K562 (cell line): ENCODE results near the gene RHOF. TPM values are rescaled to one million over a fixed set of nuclear protein-coding genes. Genes with fewer than 3 reads are reported as not detected.

Source experiments
- CC2D1A ChIP-seq: fragments of 450-650 bp; IDR thresholded peaks from 2 replicates; pipeline ENCODE4 v1.6.1; 2017; ENCODE audit warnings: mild to moderate bottlenecking
- HDGF ChIP-seq: fragments of 450-650 bp; IDR thresholded peaks from 2 replicates; pipeline ENCODE4 v1.6.1; 2016
- HSF4 ChIP-seq: fragments of 250-450 bp; sonication (Bioruptor Pico); IDR thresholded peaks from 2 replicates; pipeline ENCODE4 v2.1.2; 2022; ENCODE audit warnings: mild to moderate bottlenecking, moderate library complexity, borderline replicate concordance
- NEUROD1 ChIP-seq: fragments of 150-350 bp; IDR thresholded peaks from 2 replicates; pipeline ENCODE4 v1.6.1; 2014; ENCODE audit warnings: borderline replicate concordance, low read length, low read depth; ENCODE audit not compliant: partially characterized antibody
- NFATC3 ChIP-seq: fragments of 450-650 bp; IDR thresholded peaks from 2 replicates; pipeline ENCODE4 v1.6.1; 2017; ENCODE audit warnings: mild to moderate bottlenecking
- POLR2AphosphoS2 ChIP-seq: IDR thresholded peaks from 2 replicates; pipeline ENCODE4 v1.6.1; 2012; ENCODE audit warnings: low read length, improper control_type of control experiment
- SRF ChIP-seq, 2 experiments: fragments of 250-450, 450-650 bp in 1 of 2; sonication (Bioruptor Pico) in 1 of 2; sonication (generic) in 1 of 2; formaldehyde crosslinking; IDR thresholded peaks; 2 replicates each; pipeline versions ENCODE4 v1.5.0 to v1.5.1; 2020 to 2022; ENCODE audit warnings: mild to moderate bottlenecking in 1 of 2, missing genetic modification reagents in 1 of 2
- TBL1XR1 ChIP-seq, 2 experiments: IDR thresholded peaks; 2 replicates each; pipeline ENCODE4 v1.6.1; 2012; ENCODE audit warnings: improper control_type of control experiment in 2 of 2, low read length in 2 of 2, mild to moderate bottlenecking in 1 of 2
- THRA ChIP-seq: fragments of 450-650 bp; IDR thresholded peaks from 2 replicates; pipeline ENCODE4 v1.6.1; 2017; ENCODE audit warnings: mild to moderate bottlenecking, moderate library complexity
- ZNF444 ChIP-seq: fragments of 250-450 bp; sonication (Bioruptor Pico); IDR thresholded peaks from 2 replicates; pipeline ENCODE4 v1.4.0; 2020; ENCODE audit warnings: mild to moderate bottlenecking, moderate library complexity
- polyA plus RNA-seq, 8 experiments: library from polyadenylated mRNA; depleted of rRNA in 4 of 8; stranded (reverse) in 5 of 8; unstranded in 3 of 8; fragments of >200 nt; fragmentation: Nextera tagmentation in 2 of 8; fragmentation: Illumina TruSeq in 1 of 8; extraction: Ambion mirVana in 2 of 8; extraction: Trizol in 1 of 8; gene quantifications; 2 replicates each; pipeline versions ENCODE4 v1.2.1 to v1.2.3, GENCODE V29; 2011 to 2014; ENCODE audit warnings: inconsistent platforms in 1 of 8, missing spikeins in 1 of 8
- total RNA-seq, 7 experiments: library from RNA; depleted of rRNA in 6 of 7; stranded (reverse); fragments of >200 nt in 6 of 7; fragmentation: Illumina TruSeq in 2 of 7; extraction: Trizol in 2 of 7; gene quantifications; 2 replicates each; pipeline versions ENCODE4 v1.2.1 to v1.2.3, GENCODE V29; 2011 to 2021; ENCODE audit warnings: low replicate concordance in 1 of 7
- TF ChIP-seq, protein P1 (sequence below): fragments of 250-450 bp; sonication (Bioruptor Pico); IDR thresholded peaks from 2 replicates; pipeline ENCODE4 v1.4.0; 2020
- TF ChIP-seq, protein P2 (sequence below): fragments of 200-800 bp; sonication (Bioruptor generic); IDR thresholded peaks from 2 replicates; pipeline ENCODE4 v1.6.1; 2016; ENCODE audit warnings: missing genetic modification characterization, missing compliant biosample characterization
- TF ChIP-seq, protein P3 (sequence below): sonication (generic); formaldehyde crosslinking; IDR thresholded peaks from 2 replicates; pipeline ENCODE4 v1.8.0; 2022; ENCODE audit warnings: mild to moderate bottlenecking, low read depth, missing genetic modification reagents

Gene RHOF
- total and polyA plus RNA-seq, 9 of the 15 experiments (the other 6 are each of a cell fraction or from before 2014, with no cell fraction given) = 0.13 to 10.1 (median 4.0) TPM

GRCh38 chr12:121796855-121797751, 3.6 kb upstream of the RHOF start (continued):
- TF ChIP-seq, protein P1, sequence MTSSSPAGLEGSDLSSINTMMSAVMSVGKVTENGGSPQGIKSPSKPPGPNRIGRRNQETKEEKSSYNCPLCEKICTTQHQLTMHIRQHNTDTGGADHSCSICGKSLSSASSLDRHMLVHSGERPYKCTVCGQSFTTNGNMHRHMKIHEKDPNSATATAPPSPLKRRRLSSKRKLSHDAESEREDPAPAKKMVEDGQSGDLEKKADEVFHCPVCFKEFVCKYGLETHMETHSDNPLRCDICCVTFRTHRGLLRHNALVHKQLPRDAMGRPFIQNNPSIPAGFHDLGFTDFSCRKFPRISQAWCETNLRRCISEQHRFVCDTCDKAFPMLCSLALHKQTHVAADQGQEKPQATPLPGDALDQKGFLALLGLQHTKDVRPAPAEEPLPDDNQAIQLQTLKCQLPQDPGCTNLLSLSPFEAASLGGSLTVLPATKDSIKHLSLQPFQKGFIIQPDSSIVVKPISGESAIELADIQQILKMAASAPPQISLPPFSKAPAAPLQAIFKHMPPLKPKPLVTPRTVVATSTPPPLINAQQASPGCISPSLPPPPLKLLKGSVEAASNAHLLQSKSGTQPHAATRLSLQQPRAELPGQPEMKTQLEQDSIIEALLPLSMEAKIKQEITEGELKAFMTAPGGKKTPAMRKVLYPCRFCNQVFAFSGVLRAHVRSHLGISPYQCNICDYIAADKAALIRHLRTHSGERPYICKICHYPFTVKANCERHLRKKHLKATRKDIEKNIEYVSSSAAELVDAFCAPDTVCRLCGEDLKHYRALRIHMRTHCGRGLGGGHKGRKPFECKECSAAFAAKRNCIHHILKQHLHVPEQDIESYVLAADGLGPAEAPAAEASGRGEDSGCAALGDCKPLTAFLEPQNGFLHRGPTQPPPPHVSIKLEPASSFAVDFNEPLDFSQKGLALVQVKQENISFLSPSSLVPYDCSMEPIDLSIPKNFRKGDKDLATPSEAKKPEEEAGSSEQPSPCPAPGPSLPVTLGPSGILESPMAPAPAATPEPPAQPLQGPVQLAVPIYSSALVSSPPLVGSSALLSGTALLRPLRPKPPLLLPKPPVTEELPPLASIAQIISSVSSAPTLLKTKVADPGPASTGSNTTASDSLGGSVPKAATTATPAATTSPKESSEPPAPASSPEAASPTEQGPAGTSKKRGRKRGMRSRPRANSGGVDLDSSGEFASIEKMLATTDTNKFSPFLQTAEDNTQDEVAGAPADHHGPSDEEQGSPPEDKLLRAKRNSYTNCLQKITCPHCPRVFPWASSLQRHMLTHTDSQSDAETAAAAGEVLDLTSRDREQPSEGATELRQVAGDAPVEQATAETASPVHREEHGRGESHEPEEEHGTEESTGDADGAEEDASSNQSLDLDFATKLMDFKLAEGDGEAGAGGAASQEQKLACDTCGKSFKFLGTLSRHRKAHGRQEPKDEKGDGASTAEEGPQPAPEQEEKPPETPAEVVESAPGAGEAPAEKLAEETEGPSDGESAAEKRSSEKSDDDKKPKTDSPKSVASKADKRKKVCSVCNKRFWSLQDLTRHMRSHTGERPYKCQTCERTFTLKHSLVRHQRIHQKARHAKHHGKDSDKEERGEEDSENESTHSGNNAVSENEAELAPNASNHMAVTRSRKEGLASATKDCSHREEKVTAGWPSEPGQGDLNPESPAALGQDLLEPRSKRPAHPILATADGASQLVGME (CRISPR knock-in tag) = 0 out of 2 replicates have a peak, but pooled peaks have one; percentile 32
- TF ChIP-seq, protein P2, sequence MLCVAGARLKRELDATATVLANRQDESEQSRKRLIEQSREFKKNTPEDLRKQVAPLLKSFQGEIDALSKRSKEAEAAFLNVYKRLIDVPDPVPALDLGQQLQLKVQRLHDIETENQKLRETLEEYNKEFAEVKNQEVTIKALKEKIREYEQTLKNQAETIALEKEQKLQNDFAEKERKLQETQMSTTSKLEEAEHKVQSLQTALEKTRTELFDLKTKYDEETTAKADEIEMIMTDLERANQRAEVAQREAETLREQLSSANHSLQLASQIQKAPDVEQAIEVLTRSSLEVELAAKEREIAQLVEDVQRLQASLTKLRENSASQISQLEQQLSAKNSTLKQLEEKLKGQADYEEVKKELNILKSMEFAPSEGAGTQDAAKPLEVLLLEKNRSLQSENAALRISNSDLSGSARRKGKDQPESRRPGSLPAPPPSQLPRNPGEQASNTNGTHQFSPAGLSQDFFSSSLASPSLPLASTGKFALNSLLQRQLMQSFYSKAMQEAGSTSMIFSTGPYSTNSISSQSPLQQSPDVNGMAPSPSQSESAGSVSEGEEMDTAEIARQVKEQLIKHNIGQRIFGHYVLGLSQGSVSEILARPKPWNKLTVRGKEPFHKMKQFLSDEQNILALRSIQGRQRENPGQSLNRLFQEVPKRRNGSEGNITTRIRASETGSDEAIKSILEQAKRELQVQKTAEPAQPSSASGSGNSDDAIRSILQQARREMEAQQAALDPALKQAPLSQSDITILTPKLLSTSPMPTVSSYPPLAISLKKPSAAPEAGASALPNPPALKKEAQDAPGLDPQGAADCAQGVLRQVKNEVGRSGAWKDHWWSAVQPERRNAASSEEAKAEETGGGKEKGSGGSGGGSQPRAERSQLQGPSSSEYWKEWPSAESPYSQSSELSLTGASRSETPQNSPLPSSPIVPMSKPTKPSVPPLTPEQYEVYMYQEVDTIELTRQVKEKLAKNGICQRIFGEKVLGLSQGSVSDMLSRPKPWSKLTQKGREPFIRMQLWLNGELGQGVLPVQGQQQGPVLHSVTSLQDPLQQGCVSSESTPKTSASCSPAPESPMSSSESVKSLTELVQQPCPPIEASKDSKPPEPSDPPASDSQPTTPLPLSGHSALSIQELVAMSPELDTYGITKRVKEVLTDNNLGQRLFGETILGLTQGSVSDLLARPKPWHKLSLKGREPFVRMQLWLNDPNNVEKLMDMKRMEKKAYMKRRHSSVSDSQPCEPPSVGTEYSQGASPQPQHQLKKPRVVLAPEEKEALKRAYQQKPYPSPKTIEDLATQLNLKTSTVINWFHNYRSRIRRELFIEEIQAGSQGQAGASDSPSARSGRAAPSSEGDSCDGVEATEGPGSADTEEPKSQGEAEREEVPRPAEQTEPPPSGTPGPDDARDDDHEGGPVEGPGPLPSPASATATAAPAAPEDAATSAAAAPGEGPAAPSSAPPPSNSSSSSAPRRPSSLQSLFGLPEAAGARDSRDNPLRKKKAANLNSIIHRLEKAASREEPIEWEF (CRISPR knock-in tag) = no peak
- TF ChIP-seq, protein P3, sequence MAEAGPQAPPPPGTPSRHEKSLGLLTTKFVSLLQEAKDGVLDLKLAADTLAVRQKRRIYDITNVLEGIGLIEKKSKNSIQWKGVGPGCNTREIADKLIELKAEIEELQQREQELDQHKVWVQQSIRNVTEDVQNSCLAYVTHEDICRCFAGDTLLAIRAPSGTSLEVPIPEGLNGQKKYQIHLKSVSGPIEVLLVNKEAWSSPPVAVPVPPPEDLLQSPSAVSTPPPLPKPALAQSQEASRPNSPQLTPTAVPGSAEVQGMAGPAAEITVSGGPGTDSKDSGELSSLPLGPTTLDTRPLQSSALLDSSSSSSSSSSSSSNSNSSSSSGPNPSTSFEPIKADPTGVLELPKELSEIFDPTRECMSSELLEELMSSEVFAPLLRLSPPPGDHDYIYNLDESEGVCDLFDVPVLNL (CRISPR knock-in tag) = no peak
- TF ChIP-seq POLR2AphosphoS2 (peak; percentile 88), CC2D1A (no peak), TBL1XR1 (IDR thresholded peaks at IDR 0.05; ENCODE audit: low read length in 2 of 2) (0 out of 4 replicates have a peak, but pooled peaks of 1 of the 2 experiments have one; percentile 52), ZNF444 (CRISPR knock-in tag) (no peak), HDGF (no peak), SRF (CRISPR knock-in tag; IDR thresholded peaks at IDR 0.05) (peak in 1 of 2 experiments; percentile 78; a peak in 1 of 4 replicates), NEUROD1 (peak; percentile 35), THRA (no peak), HSF4 (CRISPR knock-in tag) (no peak), NFATC3 (no peak)
